Keratinocyte (primary cell): ENCODE results near the gene NRG2. TPM values are rescaled to one million over a fixed set of nuclear protein-coding genes. Genes with fewer than 3 reads are reported as not detected.

Experiments
- DNase-seq: peaks from one replicate; pipeline ENCODE4 v3.0.0-alpha.2; 2011; ENCODE audit warnings: low read depth, missing footprints, low spot score
- FAIRE-seq: peaks from 2 replicates; lab custom pipeline; 2011; peaks lifted over from hg19 to GRCh38; lab: Jason Lieb, UNC
- H2AFZ ChIP-seq: 2 replicates; pipeline ENCODE4 v1.6.0; 2012; ENCODE audit warnings: low read length, control low read depth, inconsistent platforms; ENCODE audit not compliant: control insufficient read depth
- H3K27ac ChIP-seq: 2 replicates; pipeline ENCODE4 v1.5.1; 2011; ENCODE audit warnings: low read length; ENCODE audit not compliant: control insufficient read depth, insufficient read depth
- H3K27me3 ChIP-seq: 3 replicates; pipeline ENCODE4 v1.6.0; 2011; ENCODE audit warnings: low read length; ENCODE audit not compliant: control insufficient read depth, insufficient read depth; ENCODE audit errors: extremely low read depth
- H3K36me3 ChIP-seq, 2 experiments: 2 replicates in 1 of 2; 3 replicates in 1 of 2; pipeline ENCODE4 v1.5.1; 2011; ENCODE audit warnings: low read length in 2 of 2, mild to moderate bottlenecking in 1 of 2; ENCODE audit not compliant: control insufficient read depth in 2 of 2, insufficient read depth in 2 of 2; ENCODE audit errors: extremely low read depth in 1 of 2
- H3K4me1 ChIP-seq: 3 replicates; pipeline ENCODE4 v1.5.1; 2011; ENCODE audit warnings: low read length; ENCODE audit not compliant: control insufficient read depth, insufficient read depth; ENCODE audit errors: extremely low read depth
- H3K4me2 ChIP-seq: 3 replicates; pipeline ENCODE4 v1.6.0; 2011; ENCODE audit warnings: low read depth, low read length; ENCODE audit not compliant: control insufficient read depth, insufficient read depth; ENCODE audit errors: extremely low read depth
- H3K4me3 ChIP-seq, 3 experiments: fragments of 200-600 bp in 1 of 3; sonication (generic) in 1 of 3; 2 replicates in 2 of 3; 3 replicates in 1 of 3; pipeline ENCODE4 v1.5.1; 2011 to 2016; ENCODE audit warnings: low read length in 3 of 3, mild to moderate bottlenecking in 3 of 3, control low read depth in 2 of 3, inconsistent platforms in 1 of 3, low read depth in 1 of 3, mixed read lengths in 1 of 3, mixed run types in 1 of 3, moderate library complexity in 1 of 3; ENCODE audit not compliant: control insufficient read depth in 2 of 3, insufficient read depth in 2 of 3; ENCODE audit errors: extremely low read depth in 1 of 3
- H3K79me2 ChIP-seq: 2 replicates; pipeline ENCODE4 v1.6.0; 2012; ENCODE audit warnings: low read length; ENCODE audit not compliant: control insufficient read depth, insufficient read depth
- H3K9ac ChIP-seq: 3 replicates; pipeline ENCODE4 v1.6.0; 2011; ENCODE audit warnings: low read length; ENCODE audit not compliant: control insufficient read depth, insufficient read depth; ENCODE audit errors: extremely low read depth
- H3K9me1 ChIP-seq: 3 replicates; pipeline ENCODE4 v1.6.0; 2011; ENCODE audit warnings: low read length; ENCODE audit not compliant: control insufficient read depth, insufficient read depth; ENCODE audit errors: extremely low read depth
- H3K9me3 ChIP-seq: 2 replicates; pipeline ENCODE4 v1.5.1; 2012; ENCODE audit warnings: low read depth, low read length; ENCODE audit not compliant: control insufficient read depth
- H4K20me1 ChIP-seq: 3 replicates; pipeline ENCODE4 v1.6.0; 2011; ENCODE audit warnings: low read length; ENCODE audit not compliant: control insufficient read depth, insufficient read depth; ENCODE audit errors: extremely low read depth
- EZH2 ChIP-seq: IDR thresholded peaks from one replicate; pipeline ENCODE4 v1.6.1; 2012; ENCODE audit warnings: inconsistent platforms, mild to moderate bottlenecking, low read length, moderate library complexity
- dilution Hi-C: fragments of 300-500 bp; cut with MboI; formaldehyde crosslinking; loops from one replicate; pipeline ENCODE4 v1.7.0; 2020; ENCODE audit warnings: low sequenced_read_pairs; ENCODE audit not compliant: extremely low pct_ligation_motif_present
- polyA plus RNA-seq, 5 experiments: library from polyadenylated mRNA; depleted of rRNA in 3 of 5; stranded (reverse) in 3 of 5; stranded (forward) in 1 of 5; unstranded in 1 of 5; fragments of >200 nt; gene quantifications; 1 replicate in 1 of 5; 2 replicates in 3 of 5; 3 replicates in 1 of 5; pipeline versions ENCODE4 v1.2.1 to v1.2.3, GENCODE V29; 2011 to 2012; ENCODE audit warnings: missing spikeins in 2 of 5, low read depth in 1 of 5, low replicate concordance in 1 of 5
- TF ChIP-seq, protein P1 (sequence below), 3 experiments: IDR thresholded peaks in 1 of 3; conservative IDR thresholded peaks in 1 of 3; optimal IDR thresholded peaks in 1 of 3; 2 replicates in 2 of 3; 3 replicates in 1 of 3; pipeline versions ENCODE3 to v1.5.1; 2011; ENCODE audit warnings: low read length in 3 of 3, mild to moderate bottlenecking in 3 of 3, moderate library complexity in 2 of 3, control low read depth in 1 of 3, inconsistent platforms in 1 of 3; ENCODE audit not compliant: insufficient read depth in 2 of 3; ENCODE audit errors: extremely low read depth in 1 of 3

The NRG2 gene
- polyA plus RNA-seq, 1 donor (not counting 4 experiments of a cell fraction or from before 2014, with no cell fraction given), result 0.13 TPM

DNA sequence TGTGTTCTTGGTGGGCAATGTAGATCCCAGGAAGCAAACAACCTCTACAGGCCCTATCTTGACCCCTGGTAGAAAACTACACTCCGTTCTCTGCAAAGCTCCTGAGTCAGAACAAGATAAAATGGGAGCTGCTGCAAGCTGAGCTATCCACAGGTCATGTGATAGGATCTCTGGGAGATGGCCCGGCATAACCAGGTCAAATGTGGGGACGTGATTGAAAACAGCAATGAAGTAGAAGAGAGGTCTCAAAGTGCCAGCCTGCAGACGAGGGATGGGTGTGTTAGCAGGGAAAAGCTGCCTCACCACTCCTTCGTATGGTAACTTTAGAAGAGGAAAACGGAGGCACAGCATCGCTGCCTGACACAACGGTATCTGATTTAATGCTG, 25.0 kb downstream of the NRG2 start:
- Histone ChIP-seq H3K27ac (no peak overlapping the region), H3K4me1 (no peaks in the 10 kb centered on the region), H3K4me3 (no peak overlapping the region), H3K36me3 (no peaks in the 10 kb centered on the region), H3K4me2 (no peak overlapping the region), H3K27me3 (peaks cover 29% of the 10 kb centered on the region), H3K79me2 (no peaks in the 10 kb centered on the region), H3K9ac (no peak overlapping the region), H2AFZ (no peak overlapping the region), H4K20me1 (no peaks in the 10 kb centered on the region), H3K9me3 (no peaks in the 10 kb centered on the region), H3K9me1 (no peaks in the 10 kb centered on the region)
- DNase-seq, result no peak
- dilution Hi-C loops, result no loop called here
- TF ChIP-seq EZH2, result no peak
- TF ChIP-seq, protein P1, sequence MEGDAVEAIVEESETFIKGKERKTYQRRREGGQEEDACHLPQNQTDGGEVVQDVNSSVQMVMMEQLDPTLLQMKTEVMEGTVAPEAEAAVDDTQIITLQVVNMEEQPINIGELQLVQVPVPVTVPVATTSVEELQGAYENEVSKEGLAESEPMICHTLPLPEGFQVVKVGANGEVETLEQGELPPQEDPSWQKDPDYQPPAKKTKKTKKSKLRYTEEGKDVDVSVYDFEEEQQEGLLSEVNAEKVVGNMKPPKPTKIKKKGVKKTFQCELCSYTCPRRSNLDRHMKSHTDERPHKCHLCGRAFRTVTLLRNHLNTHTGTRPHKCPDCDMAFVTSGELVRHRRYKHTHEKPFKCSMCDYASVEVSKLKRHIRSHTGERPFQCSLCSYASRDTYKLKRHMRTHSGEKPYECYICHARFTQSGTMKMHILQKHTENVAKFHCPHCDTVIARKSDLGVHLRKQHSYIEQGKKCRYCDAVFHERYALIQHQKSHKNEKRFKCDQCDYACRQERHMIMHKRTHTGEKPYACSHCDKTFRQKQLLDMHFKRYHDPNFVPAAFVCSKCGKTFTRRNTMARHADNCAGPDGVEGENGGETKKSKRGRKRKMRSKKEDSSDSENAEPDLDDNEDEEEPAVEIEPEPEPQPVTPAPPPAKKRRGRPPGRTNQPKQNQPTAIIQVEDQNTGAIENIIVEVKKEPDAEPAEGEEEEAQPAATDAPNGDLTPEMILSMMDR (optimal IDR thresholded peaks at IDR 0.05 in 1 of 3, IDR thresholded peaks at IDR 0.05 in 1 of 3, conservative IDR thresholded peaks at IDR 0.05 in 1 of 3; ENCODE audit: extremely low read depth in 1 of 3, insufficient read depth in 2 of 3, low read length in 3 of 3), result no peak
- FAIRE-seq, result no peak

DNA sequence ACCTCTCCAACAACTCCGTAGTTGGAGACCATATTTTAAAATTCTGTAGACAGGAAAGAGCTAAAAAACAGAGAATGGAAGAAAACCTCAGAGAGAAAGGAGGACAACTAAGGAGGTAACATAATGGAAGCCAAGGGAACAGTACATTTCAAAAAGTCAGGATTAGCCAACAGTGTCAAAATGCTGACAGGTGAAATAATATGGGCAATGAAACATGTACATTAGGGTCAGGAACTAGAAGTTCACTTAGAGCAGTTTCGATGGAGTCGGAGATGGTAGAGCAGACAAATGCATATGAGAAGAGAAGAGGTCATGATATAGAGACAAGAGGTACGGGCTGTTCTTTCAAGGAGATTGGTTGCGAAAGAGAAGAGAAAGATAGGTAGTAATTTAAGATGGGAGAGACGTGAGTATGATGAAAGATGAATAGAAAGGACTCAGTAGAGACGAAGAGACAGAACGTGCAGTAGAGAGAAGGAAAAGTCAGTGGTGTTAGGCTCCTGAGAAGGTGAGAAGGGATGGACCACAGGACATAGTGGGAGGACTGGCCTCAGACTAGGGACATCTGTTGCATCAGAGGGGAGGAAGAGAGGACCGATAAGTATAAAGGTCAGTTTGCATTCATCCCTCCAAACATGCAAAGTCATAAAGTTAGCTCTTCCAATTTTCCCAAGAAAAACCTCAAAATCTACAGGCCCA, 25.6 kb downstream of the NRG2 start:
- H3K27me3 ChIP-seq, result peaks cover 25% of the 10 kb centered on the region

More for the DNA sequence above, 25.6 kb downstream of the NRG2 start:
- FAIRE-seq (no peak), DNase-seq (no peak)
- dilution Hi-C loops, result no loop called here
- H2AFZ ChIP-seq, result no peak overlapping the region
- no peaks in the 10 kb centered on the region for H4K20me1 ChIP-seq
- H3K36me3 ChIP-seq, result no peaks in the 10 kb centered on the region
- no peak overlapping the region for H3K4me2 ChIP-seq
- no peaks in the 10 kb centered on the region for H3K9me1 ChIP-seq
- no peak overlapping the region for H3K27ac ChIP-seq
- no peak overlapping the region for H3K4me3 ChIP-seq
- no peaks in the 10 kb centered on the region for H3K4me1 ChIP-seq
- H3K9ac ChIP-seq, result no peak overlapping the region
- TF ChIP-seq EZH2, result no peak
- TF ChIP-seq, protein P1 (optimal IDR thresholded peaks at IDR 0.05 in 1 of 3, IDR thresholded peaks at IDR 0.05 in 1 of 3, conservative IDR thresholded peaks at IDR 0.05 in 1 of 3; ENCODE audit: extremely low read depth in 1 of 3, insufficient read depth in 2 of 3, low read length in 3 of 3), result no peak
- no peaks in the 10 kb centered on the region for H3K79me2 ChIP-seq
- no peaks in the 10 kb centered on the region for H3K9me3 ChIP-seq
